Endothelial cell of umbilical vein (primary cell): ENCODE results near the gene ZNF777. TPM values are rescaled to one million over a fixed set of nuclear protein-coding genes. Genes with fewer than 3 reads are reported as not detected.

Experiments
- BruUV-seq: library from RNA; stranded (reverse); fragments of 400-500 nt; replicated peaks from 2 replicates; lab custom pipeline; 2021; lab: Mats Ljungman, UMichigan
- CTCF ChIA-PET: fragments of 300-600, 350-600 bp; sonication (Branson Sonifier 250); formaldehyde crosslinking; loops from one replicate; lab custom pipeline; 2021; ENCODE audit warnings: antibody characterized with exemption, inconsistent platforms; lab: Charles Lee
- POLR2A ChIA-PET: fragments of 300-600, 350-600 bp; sonication (Branson Sonifier 250); formaldehyde crosslinking; loops from one replicate; lab custom pipeline; 2021; ENCODE audit warnings: antibody characterized with exemption, inconsistent platforms; lab: Charles Lee
- DNase-seq: peaks from one replicate; pipeline ENCODE4 v3.0.0-alpha.2; 2011; ENCODE audit warnings: low read depth, low spot score
- FAIRE-seq: peaks from 2 replicates; lab custom pipeline; 2011; peaks lifted over from hg19 to GRCh38; lab: Jason Lieb, UNC
- H2AFZ ChIP-seq: 2 replicates; pipeline ENCODE4 v1.6.0; 2012; ENCODE audit warnings: low read depth, low read length, control low read depth, inconsistent platforms
- H3K27ac ChIP-seq: 2 replicates; pipeline ENCODE4 v1.5.1; 2011; ENCODE audit warnings: low read depth, mild to moderate bottlenecking, control low read depth, low read length, moderate library complexity; ENCODE audit not compliant: insufficient read depth
- H3K27me3 ChIP-seq, 2 experiments: 2 replicates each; pipeline versions ENCODE4 v1.6.0 to v1.6.1; 2011; ENCODE audit warnings: low read length in 2 of 2, mixed read lengths in 1 of 2; ENCODE audit not compliant: control insufficient read depth in 2 of 2, insufficient read depth in 2 of 2
- H3K36me3 ChIP-seq, 2 experiments: 2 replicates in 1 of 2; 3 replicates in 1 of 2; pipeline ENCODE4 v1.5.1; 2011; ENCODE audit warnings: low read length in 2 of 2, mild to moderate bottlenecking in 1 of 2, moderate library complexity in 1 of 2; ENCODE audit not compliant: control insufficient read depth in 2 of 2, insufficient read depth in 2 of 2; ENCODE audit errors: extremely low read depth in 1 of 2
- H3K4me1 ChIP-seq: 3 replicates; pipeline ENCODE4 v1.5.1; 2011; ENCODE audit warnings: mild to moderate bottlenecking, low read length; ENCODE audit not compliant: control insufficient read depth, insufficient read depth; ENCODE audit errors: extremely low read depth
- H3K4me2 ChIP-seq: 2 replicates; pipeline ENCODE4 v1.6.1; 2011; ENCODE audit warnings: low read length, control low read depth, mixed read lengths; ENCODE audit not compliant: insufficient read depth
- H3K4me3 ChIP-seq, 3 experiments: fragments of 200-600 bp in 1 of 3; sonication (generic), shearing (Covaris generic) in 1 of 3; replicated peaks in 1 of 3; 2 replicates each; pipeline ENCODE4 v1.5.1; 2011 to 2016; ENCODE audit warnings: control low read depth in 3 of 3, low read length in 3 of 3, mild to moderate bottlenecking in 2 of 3, inconsistent platforms in 1 of 3, low read depth in 1 of 3, moderate library complexity in 1 of 3; ENCODE audit not compliant: insufficient read depth in 1 of 3
- H3K79me2 ChIP-seq: 2 replicates; pipeline ENCODE4 v1.6.0; 2012; ENCODE audit warnings: low read length, inconsistent platforms; ENCODE audit not compliant: control insufficient read depth, insufficient read depth
- H3K9ac ChIP-seq: replicated peaks from 2 replicates; pipeline ENCODE3; 2011; ENCODE audit warnings: low read length, control low read depth; ENCODE audit not compliant: insufficient read depth; ENCODE audit errors: extremely low read depth
- H3K9me1 ChIP-seq: replicated peaks from 3 replicates; pipeline ENCODE4 v1.6.0; 2011; ENCODE audit warnings: mild to moderate bottlenecking, low read length; ENCODE audit not compliant: control insufficient read depth, insufficient read depth; ENCODE audit errors: extremely low read depth
- H3K9me3 ChIP-seq: replicated peaks from 2 replicates; pipeline ENCODE4 v1.5.1; 2012; ENCODE audit warnings: low read length, inconsistent platforms; ENCODE audit not compliant: control insufficient read depth, insufficient read depth
- H4K20me1 ChIP-seq: replicated peaks from 2 replicates; pipeline ENCODE3; 2011; ENCODE audit warnings: mild to moderate bottlenecking, low read length; ENCODE audit not compliant: control insufficient read depth, insufficient read depth; ENCODE audit errors: extremely low read depth
- MAX ChIP-seq: IDR thresholded peaks from 2 replicates; pipeline ENCODE4 v1.6.1; 2011; ENCODE audit not compliant: insufficient read depth, insufficient read length
- POLR2A ChIP-seq: IDR thresholded peaks from 2 replicates; pipeline ENCODE4 v1.6.1; 2012; ENCODE audit warnings: low read depth, mild to moderate bottlenecking, control low read depth, low read length
- POLR2AphosphoS5 ChIP-seq: IDR thresholded peaks from 2 replicates; pipeline ENCODE4 v1.6.1; 2012; ENCODE audit warnings: low read depth, mild to moderate bottlenecking, control low read depth, low read length, moderate library complexity; ENCODE audit not compliant: insufficient read depth
- dilution Hi-C: fragments of 300-500 bp; cut with MboI; formaldehyde crosslinking; loops from one replicate; pipeline ENCODE4 v1.15.0; 2019; ENCODE audit warnings: low sequenced_read_pairs; ENCODE audit not compliant: extremely low pct_ligation_motif_present
- intact Hi-C: fragments of 100-400 bp; cut with micrococcal nuclease; formaldehyde crosslinking; loops from one replicate; pipeline ENCODE4 v1.10.0; 2022
- polyA plus RNA-seq, 4 experiments: library from polyadenylated mRNA; depleted of rRNA in 3 of 4; stranded (reverse) in 3 of 4; unstranded in 1 of 4; fragments of >200 nt; gene quantifications; 2 replicates each; pipeline versions ENCODE4 v1.2.1 to v1.2.3, GENCODE V29; 2011 to 2012; ENCODE audit warnings: missing spikeins in 1 of 4
- total RNA-seq: library from RNA; stranded (reverse); gene quantifications from 2 replicates; pipeline ENCODE4 v1.2.3, GENCODE V29; 2021

The ZNF777 gene
- total and polyA plus RNA-seq, 2 donors (not counting 3 experiments of a cell fraction or from before 2014, with no cell fraction given), result 7.4 to 11.1 TPM

- dilution Hi-C loops (no loop called here), intact Hi-C loops (loop anchor here (1.0 to 10.0 kb wide), 11 partner anchors 37 to 472 kb away; partner anchors contain the start of genes PDIA4, ZNF282, ZNF398 and ZNF425)
- peak overlapping the region; percentile 73 for H3K9ac ChIP-seq
- FAIRE-seq (no peak), DNase-seq (peak; percentile 49)
- BruUV-seq, result no TSS peak
- ChIA-PET POLR2A (no interaction called here), CTCF (interaction anchor here (1.0 to 2.0 kb wide), 5 partner anchors 187 to 371 kb away, joined by 3 to 11 read pairs (median 4); partner anchors contain the start of genes ZNF282, ZNF398 and ZNF783)
- peaks cover 5 to 13% of the 10 kb centered on the region in 2 experiments for H3K27me3 ChIP-seq
- no peaks in the 10 kb centered on the region for H3K9me3 ChIP-seq
- H3K27ac ChIP-seq, result peak overlapping the region; percentile 49
- H3K4me2 ChIP-seq, result peak overlapping the region; percentile 85
- no peak for TF ChIP-seq MAX
- no peak for TF ChIP-seq POLR2A
- no peak for TF ChIP-seq POLR2AphosphoS5
- peak overlapping the region; percentile 72 to 90 (median 77) for H3K4me3 ChIP-seq
- H3K4me1 ChIP-seq, result peaks cover 11% of the 10 kb centered on the region
- H3K79me2 ChIP-seq, result peaks cover 24% of the 10 kb centered on the region
- H4K20me1 ChIP-seq, result no peaks in the 10 kb centered on the region
- peaks cover 5 to 17% of the 10 kb centered on the region in 2 experiments for H3K36me3 ChIP-seq
- H3K9me1 ChIP-seq, result no peaks in the 10 kb centered on the region
- H2AFZ ChIP-seq, result peak overlapping the region; percentile 70
Observed at GRCh38 chr7:149496642-149497391, 36.0 kb upstream of the ZNF777 start.
